HG03342 (cell line): ENCODE data around the gene COMT.
"Not testable (repeated sequence)": the region's sequence is repeated elsewhere in the genome, so short reads cannot be mapped to it uniquely, and the experiment has no call there.

Source experiments
- ATAC-seq: cut with Tn5 transposase; IDR thresholded peaks from one replicate; pipeline ENCODE4 v1.9.1; 2021; ENCODE audit warnings: mild to moderate bottlenecking, moderate library complexity; ENCODE audit not compliant: unreplicated experiment

Gene COMT

DNA sequence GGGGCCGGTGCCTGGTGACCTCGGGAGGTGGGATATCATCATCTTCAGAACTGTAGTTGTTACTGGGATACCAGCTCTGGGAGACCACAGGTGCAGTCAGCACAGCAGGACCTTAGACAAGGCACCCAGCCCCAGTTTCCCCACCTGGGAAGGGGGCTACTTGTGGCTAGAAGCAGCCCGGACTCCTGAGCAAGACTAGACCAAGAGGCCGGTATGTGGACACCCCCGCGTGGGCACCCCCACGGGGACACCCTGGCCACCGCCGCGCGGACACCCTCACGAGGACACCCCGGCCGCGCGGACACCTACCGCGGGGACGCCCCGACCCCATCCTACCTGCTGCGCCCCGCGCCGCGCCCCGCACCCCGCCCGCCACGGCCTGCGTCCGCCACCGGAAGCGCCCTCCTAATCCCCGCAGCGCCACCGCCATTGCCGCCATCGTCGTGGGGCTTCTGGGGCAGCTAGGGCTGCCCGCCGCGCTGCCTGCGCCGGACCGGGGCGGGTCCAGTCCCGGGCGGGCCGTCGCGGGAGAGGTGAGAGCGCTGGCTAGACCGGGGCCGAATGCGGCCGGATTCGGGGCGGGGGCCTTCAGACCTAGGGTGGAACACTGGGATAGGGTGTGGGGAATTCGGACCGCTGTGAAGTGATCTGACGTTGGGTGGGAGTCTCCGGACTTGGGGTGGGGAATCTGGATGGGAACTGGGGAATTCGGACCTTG is at the start of gene COMT, which contains the start of gene TXNRD2:
Gene COMT (plus strand): TSS at position 408 of the 718 bp plus-strand sequence. CDS start 20,755 bp downstream, outside the sequence.
Gene TXNRD2 (minus strand): TSS at position 454 of the 718 bp plus-strand sequence. CDS start 15 bp downstream, at position 439.
- no peak for ATAC-seq

GRCh38 chr22:19892257-19892879 is 49.2 kb upstream of the COMT start:
- no peak for ATAC-seq

GRCh38 chr22:19892925-19893324 is 48.6 kb upstream of the COMT start:
- no peak for ATAC-seq

GRCh38 chr22:19893363-19893762 is 48.2 kb upstream of the COMT start:
- ATAC-seq: no peak

- no peak for ATAC-seq
Measured at GRCh38 chr22:19895160-19895849, 46.3 kb upstream of the COMT start.

- ATAC-seq: no peak
Measured at GRCh38 chr22:19896665-19897355, 44.8 kb upstream of the COMT start.

DNA sequence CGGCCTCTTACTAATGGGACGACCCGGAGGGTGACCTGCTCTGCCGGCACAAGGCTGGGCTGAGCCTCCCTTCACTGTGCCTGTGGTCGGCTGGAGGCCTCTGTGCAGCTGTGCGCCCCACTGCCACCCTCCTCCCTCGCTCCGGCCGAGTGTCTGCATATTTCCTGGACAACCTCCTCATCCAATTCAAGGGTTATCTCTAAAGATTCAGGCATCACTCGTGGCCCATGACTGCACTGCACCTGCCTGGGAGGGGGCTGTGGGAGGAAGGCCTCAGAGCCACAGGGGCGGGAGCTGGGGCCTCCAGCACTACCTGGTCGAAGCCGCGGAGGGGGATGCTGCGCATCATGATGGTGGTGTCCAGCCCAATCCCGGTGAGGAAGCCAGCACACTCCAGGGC is 43.8 kb upstream of the COMT start:
- no peak for ATAC-seq

- ATAC-seq: no peak
Measured at GRCh38 chr22:19898145-19898544, 43.4 kb upstream of the COMT start.

DNA sequence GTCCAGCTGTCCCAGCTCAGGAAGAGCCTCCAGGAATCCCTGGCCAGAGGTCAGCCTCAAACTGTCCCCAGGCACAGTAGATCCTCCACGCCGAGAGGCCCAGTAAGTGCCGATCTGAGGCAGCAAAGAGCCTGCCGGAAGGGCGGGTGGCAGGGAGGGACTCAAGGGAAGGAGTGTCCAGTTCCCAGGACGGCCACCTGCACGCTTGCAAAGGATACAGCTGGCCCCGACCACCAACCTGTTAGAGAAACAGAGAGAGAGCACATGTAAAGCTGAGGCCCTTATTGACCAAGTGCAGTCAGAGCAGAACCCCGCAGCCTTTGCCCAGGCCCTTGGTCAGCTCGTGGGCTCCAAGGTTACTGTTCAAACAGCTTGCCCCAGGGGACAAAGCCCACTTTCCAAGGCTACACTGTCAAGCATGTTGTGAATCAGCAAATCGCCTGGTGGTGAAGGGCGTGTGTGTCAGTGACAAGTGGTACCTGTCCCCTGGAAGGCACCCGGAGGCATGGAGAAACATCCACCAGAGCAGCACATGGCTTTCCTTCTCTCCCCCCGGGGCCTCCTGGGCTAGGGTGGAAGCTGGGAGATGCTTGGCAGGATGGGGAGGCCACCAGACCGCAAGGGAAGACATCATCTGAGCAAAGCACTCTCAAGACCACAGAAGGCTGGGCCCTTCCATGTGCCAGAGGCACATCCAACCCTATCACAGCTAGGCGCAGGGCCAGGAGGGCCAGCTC is 42.6 kb upstream of the COMT start:
- no peak for ATAC-seq

DNA sequence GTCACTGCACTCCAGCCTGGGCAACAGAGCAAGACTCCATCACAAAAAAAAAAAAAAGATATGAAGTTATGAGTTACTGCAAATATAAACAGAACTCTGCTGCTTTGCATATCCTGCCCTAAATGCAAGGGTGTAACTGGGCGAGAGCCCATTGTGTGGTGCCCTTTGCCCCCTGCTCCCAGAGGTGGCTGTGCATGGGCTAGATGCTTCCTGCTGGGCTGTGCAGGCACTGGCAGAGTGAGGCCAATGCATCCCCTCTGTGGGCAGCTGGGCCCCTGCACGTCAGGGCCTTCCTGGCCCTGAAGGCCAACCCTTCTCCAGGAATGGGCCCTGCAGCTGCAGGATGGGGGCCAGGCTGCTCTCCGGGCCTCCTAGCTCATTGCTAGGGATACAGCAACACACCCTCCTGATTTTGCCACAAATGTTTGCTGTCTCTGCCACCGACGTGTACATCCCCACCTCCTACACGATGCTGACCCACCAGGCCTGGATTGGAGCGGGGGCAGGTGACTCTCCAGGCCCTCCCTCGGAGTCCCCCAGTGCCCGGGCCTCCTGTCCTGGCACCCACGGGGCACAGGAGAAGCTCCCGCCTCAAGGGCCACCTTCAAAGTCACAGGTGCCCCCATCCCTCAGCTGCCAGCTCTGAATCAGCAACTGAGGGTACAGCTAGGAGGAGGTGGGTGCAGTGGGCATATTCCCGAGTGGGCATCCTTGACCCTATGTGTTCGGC is 40.7 kb upstream of the COMT start:
- no peak for ATAC-seq

DNA sequence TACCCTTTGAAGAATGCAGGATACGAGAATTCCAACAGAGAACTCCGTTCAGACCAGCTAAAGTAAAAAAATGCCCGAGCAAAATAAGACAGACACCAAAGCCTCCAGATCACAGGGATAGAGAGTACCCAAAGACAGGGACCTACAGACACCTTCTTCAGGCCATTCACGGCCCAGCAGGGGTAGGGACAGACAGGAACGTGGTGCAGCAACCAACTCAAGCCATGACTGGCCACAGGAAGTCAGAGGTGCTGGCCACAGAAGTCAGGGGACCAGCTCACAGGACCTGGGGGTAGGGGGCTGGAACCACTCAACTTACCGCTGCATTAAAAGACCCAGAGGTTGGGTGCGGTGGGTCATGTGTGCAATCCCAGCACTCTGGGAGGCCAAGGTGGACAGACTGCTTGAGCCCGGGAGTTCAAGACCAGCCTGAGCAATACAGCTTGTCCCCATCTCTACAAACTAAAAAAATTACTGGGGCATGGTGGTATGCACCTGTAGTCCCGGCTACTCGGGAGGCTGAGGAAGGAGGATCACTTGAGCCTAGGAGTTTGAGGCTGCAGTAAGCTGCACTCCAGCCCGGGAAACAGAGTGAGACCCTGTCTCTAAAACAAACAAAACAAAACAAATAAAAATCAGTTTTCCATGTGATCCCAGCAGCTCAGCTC is 39.9 kb upstream of the COMT start:
- no peak for ATAC-seq

DNA sequence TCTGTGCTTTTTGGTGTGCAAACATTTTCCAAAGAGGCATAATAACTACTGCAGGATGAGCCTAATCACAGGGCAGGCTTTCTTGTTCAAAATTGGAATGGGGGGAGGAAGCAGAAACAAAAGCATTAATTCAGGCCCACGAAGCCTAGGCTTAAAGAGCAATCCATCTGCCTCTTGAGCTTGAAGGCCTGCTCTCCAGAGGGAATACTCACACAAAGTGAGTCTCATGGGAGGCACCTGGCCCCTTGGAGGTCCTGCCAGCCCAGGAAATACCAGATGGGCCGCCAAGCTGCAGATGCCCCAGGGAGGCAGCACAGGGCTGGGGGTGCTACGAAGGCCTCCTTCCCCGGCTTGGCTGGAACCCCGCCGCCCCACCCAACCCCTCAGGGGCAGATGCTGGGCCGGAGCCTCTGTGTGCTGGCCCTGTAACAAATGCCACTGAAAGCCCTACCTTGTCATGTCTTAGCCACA is 39.3 kb upstream of the COMT start:
- no peak for ATAC-seq

- no peak for ATAC-seq
Measured at GRCh38 chr22:19903031-19903430, 38.5 kb upstream of the COMT start.

GRCh38 chr22:19903513-19903912 is 38.1 kb upstream of the COMT start:
- ATAC-seq: no peak

- ATAC-seq: no peak
Measured at GRCh38 chr22:19904174-19904856, 37.3 kb upstream of the COMT start.

DNA sequence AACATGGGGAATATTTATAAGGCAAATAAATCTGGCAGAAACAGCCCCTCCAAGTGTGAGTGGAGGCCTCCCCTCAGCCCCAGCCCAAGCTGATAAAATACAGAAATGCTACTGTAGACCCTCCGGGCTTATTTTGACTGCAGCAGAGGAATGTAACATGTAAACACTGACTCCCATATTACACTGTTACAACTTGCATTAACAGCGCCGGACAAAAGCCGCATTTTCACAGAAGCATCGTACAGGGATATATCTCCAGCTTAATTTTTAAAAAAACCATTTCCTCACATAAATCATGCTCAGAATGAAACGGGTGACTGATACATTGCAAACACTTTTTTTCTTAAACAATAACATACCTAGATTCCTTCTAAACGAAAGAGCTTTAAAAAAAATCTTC is 36.6 kb upstream of the COMT start:
- no peak for ATAC-seq

DNA sequence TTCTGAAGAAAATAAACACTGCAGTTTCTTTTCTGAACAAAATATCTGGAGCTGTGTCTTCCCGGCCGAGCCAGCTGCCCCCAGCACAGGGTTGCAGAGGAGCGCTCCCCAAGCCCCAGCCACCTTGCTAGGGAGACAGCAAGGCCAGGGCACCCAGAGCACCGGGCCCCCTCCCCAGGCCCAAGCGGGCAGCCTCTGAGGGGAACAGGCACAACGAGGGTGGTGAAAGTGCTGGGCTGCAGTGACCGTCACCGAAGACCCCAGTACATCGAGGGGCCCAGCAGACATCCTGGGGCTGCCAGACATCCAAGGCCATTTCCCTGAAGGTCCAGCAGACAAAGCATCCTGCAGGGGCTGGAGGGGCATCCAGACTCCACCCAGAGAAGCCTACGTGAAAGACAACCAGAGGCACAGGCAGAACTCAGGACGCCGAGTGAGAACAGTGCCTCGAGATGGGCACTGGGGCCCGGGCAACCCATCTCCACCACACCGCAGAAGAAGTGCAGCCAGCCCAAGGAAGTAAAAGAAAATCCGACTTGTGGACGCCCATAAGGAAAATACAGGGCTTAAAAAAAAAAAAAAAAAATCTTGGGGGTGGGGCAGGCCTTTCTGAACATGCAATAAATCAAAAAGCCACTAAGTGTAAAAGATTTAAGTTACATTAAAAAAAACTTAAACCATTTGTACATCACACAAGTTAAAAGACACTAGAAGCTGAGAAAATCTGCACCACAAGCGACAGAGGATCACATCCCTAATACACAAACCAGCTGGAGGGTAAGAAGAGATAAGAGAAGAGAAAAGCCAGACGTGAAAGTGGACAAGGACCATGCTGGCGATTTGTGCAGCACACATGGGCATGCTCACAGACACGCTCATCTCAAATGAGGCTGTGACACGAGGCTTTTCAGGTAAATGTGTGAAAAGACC is 36.0 kb upstream of the COMT start:
- ATAC-seq: no peak

DNA sequence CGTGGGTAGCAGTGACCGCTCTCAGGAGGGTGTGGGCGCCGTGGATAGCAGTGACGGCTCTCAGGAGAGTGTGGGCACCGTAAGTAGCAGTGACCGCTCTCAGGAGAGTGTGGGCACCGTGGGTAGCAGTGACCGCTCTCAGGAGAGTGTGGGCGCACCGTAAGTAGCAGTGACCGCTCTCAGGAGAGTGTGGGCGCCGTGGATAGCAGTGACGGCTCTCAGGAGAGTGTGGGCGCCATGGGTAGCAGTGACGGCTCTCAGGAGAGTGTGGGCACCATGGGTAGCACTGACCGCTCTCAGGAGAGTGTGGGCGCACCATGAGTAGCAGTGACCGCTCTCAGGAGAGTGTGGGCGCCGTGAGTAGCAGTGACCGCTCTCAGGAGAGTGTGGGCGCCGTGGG is 34.7 kb upstream of the COMT start:
- not testable (repeated sequence) for ATAC-seq
